Liver (tissue), 9 donors: ENCODE data around the gene RNF25. TPM values are rescaled to one million over a fixed set of nuclear protein-coding genes. Genes with fewer than 3 reads are reported as not detected.
"Not testable (repeated sequence)": the region's sequence is repeated elsewhere in the genome, so short reads cannot be mapped to it uniquely, and the experiment has no call there.

Source experiments
- DNase-seq: peaks from one replicate; pipeline ENCODE4 v3.0.0-alpha.2; 2017; ENCODE audit warnings: low spot score
- H3K27ac ChIP-seq, 2 donors: one replicate each; pipeline ENCODE4 v1.7.0; 2013; ENCODE audit warnings: inconsistent platforms in 2 of 2, low read length in 2 of 2, control low read depth in 1 of 2, low read depth in 1 of 2, mild to moderate bottlenecking in 1 of 2
- H3K27me3 ChIP-seq, 4 donors: one replicate each; pipeline versions ENCODE4 v1.6.1 to v1.7.0; 2013; ENCODE audit warnings: low read length in 3 of 4, inconsistent platforms in 1 of 4, mild to moderate bottlenecking in 1 of 4, moderate library complexity in 1 of 4; ENCODE audit not compliant: control insufficient read depth in 4 of 4, insufficient read depth in 4 of 4
- H3K36me3 ChIP-seq, 4 donors: one replicate each; pipeline versions ENCODE4 v1.6.1 to v1.7.0; 2013; ENCODE audit warnings: low read length in 3 of 4, mild to moderate bottlenecking in 3 of 4, low read depth in 1 of 4, moderate library complexity in 1 of 4; ENCODE audit not compliant: control insufficient read depth in 4 of 4, insufficient read depth in 3 of 4
- H3K4me1 ChIP-seq, 4 donors: one replicate each; pipeline versions ENCODE4 v1.6.1 to v1.7.0; 2013; ENCODE audit warnings: low read length in 3 of 4, mild to moderate bottlenecking in 3 of 4, moderate library complexity in 1 of 4; ENCODE audit not compliant: control insufficient read depth in 4 of 4, insufficient read depth in 4 of 4
- H3K4me3 ChIP-seq, 3 donors: one replicate each; pipeline versions ENCODE4 v1.6.1 to v1.7.0; 2013; ENCODE audit warnings: low read length in 3 of 3, control low read depth in 1 of 3, low read depth in 1 of 3, mild to moderate bottlenecking in 1 of 3
- H3K9ac ChIP-seq, 2 donors: one replicate each; pipeline ENCODE4 v1.7.0; 2013; ENCODE audit warnings: low read length in 2 of 2, mild to moderate bottlenecking in 2 of 2, moderate library complexity in 2 of 2, control low read depth in 1 of 2, low read depth in 1 of 2
- H3K9me3 ChIP-seq, 4 donors: one replicate each; pipeline versions ENCODE4 v1.6.1 to v1.7.0; 2013; ENCODE audit warnings: low read length in 3 of 4; ENCODE audit not compliant: control insufficient read depth in 4 of 4
- ATF3 ChIP-seq: IDR thresholded peaks from 2 replicates; pipeline ENCODE4 v1.6.1; 2016; ENCODE audit warnings: antibody characterized with exemption
- CTCF ChIP-seq: fragments of 150-350 bp; IDR thresholded peaks from 2 replicates; pipeline ENCODE4 v1.5.1; 2017; ENCODE audit warnings: improper control_type of control experiment, low read depth, low read length; ENCODE audit not compliant: missing input control
- FOXA2 ChIP-seq: IDR thresholded peaks from 2 replicates; pipeline ENCODE4 v1.6.1; 2016; ENCODE audit warnings: antibody characterized with exemption
- GABPA ChIP-seq, 2 donors: IDR thresholded peaks in 1 of 2; conservative IDR thresholded peaks in 1 of 2; 2 replicates each; pipeline ENCODE4 v1.6.1; 2016; ENCODE audit warnings: antibody characterized with exemption in 2 of 2, mild to moderate bottlenecking in 1 of 2, moderate library complexity in 1 of 2
- HNF4A ChIP-seq, 2 donors: conservative IDR thresholded peaks; 2 replicates each; pipeline ENCODE4 v1.6.1; 2016; ENCODE audit warnings: antibody characterized with exemption in 2 of 2, mild to moderate bottlenecking in 2 of 2
- HNF4G ChIP-seq: IDR thresholded peaks from 2 replicates; pipeline ENCODE4 v1.6.1; 2016; ENCODE audit warnings: antibody characterized with exemption
- JUND ChIP-seq, 2 donors: IDR thresholded peaks; 2 replicates each; pipeline ENCODE4 v1.6.1; 2016; ENCODE audit warnings: antibody characterized with exemption in 2 of 2
- MAX ChIP-seq: IDR thresholded peaks from 2 replicates; pipeline ENCODE4 v1.6.1; 2016; ENCODE audit warnings: antibody characterized with exemption
- NR2F2 ChIP-seq: IDR thresholded peaks from 2 replicates; pipeline ENCODE4 v1.6.1; 2016; ENCODE audit warnings: antibody characterized with exemption
- RAD21 ChIP-seq, 2 donors: IDR thresholded peaks; 2 replicates each; pipeline ENCODE4 v1.6.1; 2016; ENCODE audit warnings: antibody characterized with exemption in 2 of 2, mild to moderate bottlenecking in 2 of 2
- REST ChIP-seq: IDR thresholded peaks from 2 replicates; pipeline ENCODE4 v1.6.1; 2016; ENCODE audit warnings: antibody characterized with exemption, mild to moderate bottlenecking
- RXRA ChIP-seq, 2 donors: IDR thresholded peaks; 2 replicates each; pipeline ENCODE4 v1.6.1; 2017 to 2018; ENCODE audit warnings: antibody characterized with exemption in 2 of 2, mild to moderate bottlenecking in 1 of 2
- SP1 ChIP-seq: IDR thresholded peaks from 2 replicates; pipeline ENCODE4 v1.6.1; 2018; ENCODE audit warnings: antibody characterized with exemption, mild to moderate bottlenecking
- TAF1 ChIP-seq: conservative IDR thresholded peaks from 2 replicates; pipeline ENCODE4 v1.6.1; 2016; ENCODE audit warnings: antibody characterized with exemption, mild to moderate bottlenecking
- YY1 ChIP-seq: IDR thresholded peaks from 2 replicates; pipeline ENCODE4 v1.6.1; 2016; ENCODE audit warnings: antibody characterized with exemption, mild to moderate bottlenecking
- ZBTB33 ChIP-seq: IDR thresholded peaks from 2 replicates; pipeline ENCODE4 v1.6.1; 2016; ENCODE audit warnings: antibody characterized with exemption
- WGBS: extraction: QIAGEN DNeasy Blood & Tissue Kit; methylation state at CpG from one replicate; pipeline ENCODE4 v1.1.7; 2013; 5-methylcytosine and 5-hydroxymethylcytosine counted together
- polyA plus RNA-seq, 2 donors: library from polyadenylated mRNA; stranded (reverse) in 1 of 2; unstranded in 1 of 2; fragments of 200-250 nt in 1 of 2; fragments of >200 nt in 1 of 2; fragmentation: Nextera tagmentation in 1 of 2; extraction: Ambion mirVana in 1 of 2; gene quantifications; one replicate each; pipeline versions ENCODE4 v1.2.1 to v1.2.3, GENCODE V29; 2013 to 2015
- total RNA-seq, 2 donors: library from RNA; depleted of rRNA; stranded (reverse); fragments of >200 nt; gene quantifications; one replicate each; pipeline ENCODE4 v1.2.3, GENCODE V29; 2014
- donor health status: healthy.
- donor health status: healthy.
- donor health status: healthy.
- donor health status: healthy.
- donor health status: healthy.

The RNF25 gene
- total and polyA plus RNA-seq, 4 donors: 3.3 to 14.0 (median 7.4) TPM

- Histone ChIP-seq H3K27ac (no peak overlapping the region), H3K4me3 (no peak overlapping the region), H3K36me3 (peaks cover 2 to 34% (median 19%) of the 10 kb centered on the region in 4 donors), H3K27me3 (no peaks in the 10 kb centered on the region), H3K9me3 (no peaks in the 10 kb centered on the region), H3K9ac (no peak overlapping the region), H3K4me1 (peaks cover 0 to 2% (median 0%) of the 10 kb centered on the region in 4 donors)
- DNase-seq: no peak
- TF ChIP-seq CTCF: no peak
- TF ChIP-seq RXRA (IDR thresholded peaks at IDR 0.05): no peak
- TF ChIP-seq MAX: no peak
- no peak for TF ChIP-seq HNF4A (conservative IDR thresholded peaks at IDR 0.05)
- no peak for TF ChIP-seq TAF1
- no peak for TF ChIP-seq GABPA (IDR thresholded peaks at IDR 0.05 in 1 of 2, conservative IDR thresholded peaks at IDR 0.05 in 1 of 2)
- no peak for TF ChIP-seq NR2F2
- no peak for TF ChIP-seq RAD21 (IDR thresholded peaks at IDR 0.05)
- no peak for TF ChIP-seq FOXA2
- no peak for TF ChIP-seq SP1
Measured at GRCh38 chr2:218691234-218691633, 19.4 kb upstream of the RNF25 start.

- peak in 1 of 2 donors; percentile 23 for TF ChIP-seq GABPA (IDR thresholded peaks at IDR 0.05 in 1 of 2, conservative IDR thresholded peaks at IDR 0.05 in 1 of 2)
- TF ChIP-seq HNF4A (conservative IDR thresholded peaks at IDR 0.05): peak; percentile 13 to 37
- peak in 1 of 2 donors; percentile 10 for TF ChIP-seq RXRA (IDR thresholded peaks at IDR 0.05)
- peak; percentile 82 to 93 for TF ChIP-seq RAD21 (IDR thresholded peaks at IDR 0.05)
- peak; percentile 81 for TF ChIP-seq CTCF
- 23% methylated on average over 5 of the region's 5 CpGs for WGBS
- not testable (repeated sequence) for H3K27me3 ChIP-seq, H3K9me3 ChIP-seq, H3K27ac ChIP-seq, H3K4me3 ChIP-seq, H3K4me1 ChIP-seq, H3K9ac ChIP-seq
- peak; percentile 41 for DNase-seq
- H3K36me3 ChIP-seq: peaks cover 2 to 14% (median 6%) of the 10 kb centered on the region in 4 donors
Measured at GRCh38 chr2:218687400-218688060, 15.7 kb upstream of the RNF25 start.

- no peak overlapping the region for H3K9ac ChIP-seq
- no peaks in the 10 kb centered on the region for H3K9me3 ChIP-seq
- H3K27me3 ChIP-seq: no peaks in the 10 kb centered on the region
- H3K4me1 ChIP-seq: no peaks in the 10 kb centered on the region
- H3K27ac ChIP-seq: no peak overlapping the region
- peaks cover 0 to 22% (median 9%) of the 10 kb centered on the region in 4 donors for H3K36me3 ChIP-seq
- no peak overlapping the region for H3K4me3 ChIP-seq
- WGBS: 83% methylated on average over 3 of the region's 3 CpGs
- no peak for DNase-seq
- no peak for TF ChIP-seq SP1
- no peak for TF ChIP-seq RAD21 (IDR thresholded peaks at IDR 0.05)
- TF ChIP-seq YY1: no peak
- TF ChIP-seq JUND (IDR thresholded peaks at IDR 0.05): no peak
- no peak for TF ChIP-seq MAX
- no peak for TF ChIP-seq FOXA2
- TF ChIP-seq REST: no peak
- no peak for TF ChIP-seq ATF3
- no peak for TF ChIP-seq ZBTB33
- TF ChIP-seq RXRA (IDR thresholded peaks at IDR 0.05): no peak
- no peak for TF ChIP-seq HNF4G
Measured at GRCh38 chr2:218680061-218680460, 8.3 kb upstream of the RNF25 start.
